Smooth muscle cell of the coronary artery (primary cell): ENCODE measurements around the gene CBFB. TPM values are rescaled to one million over a fixed set of nuclear protein-coding genes. Genes with fewer than 3 reads are reported as not detected.

Experiments used
- total RNA-seq: library from RNA; depleted of rRNA; stranded (reverse); fragments of >200 nt; gene quantifications from 2 replicates; pipeline ENCODE4 v1.2.3, GENCODE V29; 2014; ENCODE audit warnings: low replicate concordance

Gene CBFB
- 92.9 and 108 TPM in 2 replicates for total RNA-seq

DNA sequence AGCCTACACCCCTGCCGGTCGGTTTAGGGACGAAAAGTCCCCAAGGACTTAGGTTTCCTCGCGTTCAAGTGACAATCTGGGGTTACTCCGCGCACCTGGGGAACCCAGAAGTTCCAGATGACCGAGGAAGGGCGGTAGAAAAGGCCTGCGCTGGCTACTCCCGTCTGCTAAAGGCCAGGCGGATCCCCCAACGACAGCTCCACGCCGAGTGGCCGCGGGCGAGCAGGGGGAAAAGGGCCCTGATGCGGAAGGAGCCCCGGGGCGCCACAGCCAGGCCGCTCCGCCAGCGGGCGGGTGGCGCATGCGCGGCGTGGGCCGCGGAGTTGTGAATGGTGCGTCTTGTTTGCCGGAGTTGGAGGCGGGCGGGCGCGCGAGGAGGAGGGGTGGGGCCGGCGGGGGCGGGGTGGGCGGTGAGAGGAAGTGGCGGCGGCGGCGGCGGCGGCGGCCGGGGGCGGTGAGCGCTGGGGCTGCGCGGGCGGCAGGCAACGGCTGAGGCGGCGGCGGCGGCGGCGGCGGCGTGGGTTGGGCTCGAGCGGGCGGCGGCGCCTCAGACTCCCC lies at the start of gene CBFB:
TSS of gene CBFB (plus strand) at position 454 of the 558 bp plus-strand sequence. CDS start 259 bp downstream, outside the sequence.

GRCh38 chr16:66988197-66988788 lies 40.7 kb upstream of the CBFB start, which contains the start of gene CES4A:
TSS of gene CES4A (plus strand) at chr16:66988589. CDS start at chr16:66988773, 184 bp downstream.

GRCh38 chr16:67109407-67110135 lies 80.6 kb downstream of the CBFB start, which contains the start of gene PHAF1:
TSS of gene PHAF1 (plus strand) at chr16:67109941. CDS start at chr16:67110176, 235 bp downstream.

Other genes starting within 250 kb of the CBFB start
- gene TERB1, start 227.6 kb upstream of the CBFB start, total RNA-seq, result 0.08 TPM in 1 of 2 replicates, not detected in the other
- 51.0 and 66.7 TPM in 2 replicates for gene NAE1, start 198.2 kb upstream of the CBFB start, total RNA-seq
- not detected in 2 replicates for gene CA7, start 184.7 kb upstream of the CBFB start, total RNA-seq
- 5.4 and 6.5 TPM in 2 replicates for gene PDP2, start 148.6 kb upstream of the CBFB start, total RNA-seq
- gene CDH16, start 110.3 kb upstream of the CBFB start, total RNA-seq, result under 0.01 TPM in 1 of 2 replicates, not detected in the other
- 6.6 and 22.5 TPM in 2 replicates for gene RRAD, start 103.6 kb upstream of the CBFB start, total RNA-seq
- gene CIAO2B, start 94.7 kb upstream of the CBFB start, total RNA-seq, result 244 and 278 TPM in 2 replicates
- 14.9 and 18.0 TPM in 2 replicates for gene CES2, start 93.6 kb upstream of the CBFB start, total RNA-seq
- under 0.01 and 0.38 TPM in 2 replicates for gene CES3, start 67.9 kb upstream of the CBFB start, total RNA-seq
- gene CES4A, start 40.6 kb upstream of the CBFB start, total RNA-seq, result 0.90 and 3.3 TPM in 2 replicates
- 9.6 and 12.0 TPM in 2 replicates for gene PHAF1, start 80.8 kb downstream of the CBFB start, total RNA-seq
- gene B3GNT9, start 121.8 kb downstream of the CBFB start, total RNA-seq, result 26.5 and 26.8 TPM in 2 replicates
- gene TRADD, start 130.8 kb downstream of the CBFB start, total RNA-seq, result 19.4 TPM in 2 replicates
- gene FBXL8, start 130.8 kb downstream of the CBFB start, total RNA-seq, result 7.2 and 8.4 TPM in 2 replicates
- gene HSF4, start 135.6 kb downstream of the CBFB start, total RNA-seq, result 2.9 and 31.7 TPM in 2 replicates
- 18.0 and 38.0 TPM in 2 replicates for gene NOL3, start 141.4 kb downstream of the CBFB start, total RNA-seq
- gene MATCAP1, start 154.8 kb downstream of the CBFB start, total RNA-seq, result 12.7 and 20.0 TPM in 2 replicates
- 0.47 TPM in 1 of 2 replicates, not detected in the other for gene EXOC3L1, start 161.0 kb downstream of the CBFB start, total RNA-seq
- 27.5 and 31.9 TPM in 2 replicates for gene E2F4, start 163.0 kb downstream of the CBFB start, total RNA-seq
- gene ELMO3, start 170.0 kb downstream of the CBFB start, total RNA-seq, result 0.12 and 0.45 TPM in 2 replicates
- gene TMEM208, start 198.0 kb downstream of the CBFB start, total RNA-seq, result 34.5 and 36.6 TPM in 2 replicates
- 7.4 and 11.6 TPM in 2 replicates for gene FHOD1, start 218.3 kb downstream of the CBFB start, total RNA-seq
- 0.23 and 1.5 TPM in 2 replicates for gene SLC9A5, start 219.8 kb downstream of the CBFB start, total RNA-seq